BJ (cell line): ENCODE results near the gene UGT2A3. TPM values are rescaled to one million over a fixed set of nuclear protein-coding genes. Genes with fewer than 3 reads are reported as not detected.
"Not testable (repeated sequence)": the region's sequence is repeated elsewhere in the genome, so short reads cannot be mapped to it uniquely, and the experiment has no call there.

Experiments used
- CTCF ChIA-PET: fragments of 350-600 bp; formaldehyde crosslinking; extraction: SDS; loops from one replicate; lab custom pipeline; 2021; ENCODE audit warnings: antibody characterized with exemption, inconsistent platforms; lab: Yijun Ruan, JAX
- POLR2A ChIA-PET: fragments of 300-600 bp; sonication (Branson Sonifier 250); formaldehyde crosslinking; extraction: SDS; loops from one replicate; lab custom pipeline; 2021; ENCODE audit warnings: antibody characterized with exemption; lab: Charles Lee
- DNase-seq: peaks from one replicate; pipeline ENCODE4 v3.0.0-alpha.2; 2011; ENCODE audit warnings: low read depth
- H3K27me3 ChIP-seq: 2 replicates; pipeline ENCODE4 v1.6.0; 2011; ENCODE audit warnings: low read length; ENCODE audit not compliant: control insufficient read depth, insufficient read depth
- H3K36me3 ChIP-seq: 2 replicates; pipeline ENCODE4 v1.5.1; 2011; ENCODE audit warnings: low read length; ENCODE audit not compliant: control insufficient read depth, insufficient read depth
- H3K4me3 ChIP-seq: 2 replicates; pipeline ENCODE4 v1.5.1; 2011; ENCODE audit warnings: low read depth, mild to moderate bottlenecking, control low read depth, low read length
- polyA plus RNA-seq: library from polyadenylated mRNA; depleted of rRNA; stranded (reverse); fragments of >200 nt; gene quantifications from 2 replicates; pipeline ENCODE4 v1.2.3, GENCODE V29; 2011
- TF ChIP-seq, protein P1 (sequence below): IDR thresholded peaks from 2 replicates; pipeline ENCODE4 v1.5.1; 2011; ENCODE audit warnings: low read depth, mild to moderate bottlenecking, control low read depth, inconsistent platforms, low read length, moderate library complexity; ENCODE audit not compliant: insufficient read depth

Gene UGT2A3
- polyA plus RNA-seq, 1 experiment, result not detected

GRCh38 chr4:68984947-68985346 is 33.3 kb upstream of the UGT2A3 start:
- Histone ChIP-seq H3K36me3 (no peaks in the 10 kb centered on the region), H3K27me3 (no peaks in the 10 kb centered on the region), H3K4me3 (no peak overlapping the region)
- TF ChIP-seq, protein P1, sequence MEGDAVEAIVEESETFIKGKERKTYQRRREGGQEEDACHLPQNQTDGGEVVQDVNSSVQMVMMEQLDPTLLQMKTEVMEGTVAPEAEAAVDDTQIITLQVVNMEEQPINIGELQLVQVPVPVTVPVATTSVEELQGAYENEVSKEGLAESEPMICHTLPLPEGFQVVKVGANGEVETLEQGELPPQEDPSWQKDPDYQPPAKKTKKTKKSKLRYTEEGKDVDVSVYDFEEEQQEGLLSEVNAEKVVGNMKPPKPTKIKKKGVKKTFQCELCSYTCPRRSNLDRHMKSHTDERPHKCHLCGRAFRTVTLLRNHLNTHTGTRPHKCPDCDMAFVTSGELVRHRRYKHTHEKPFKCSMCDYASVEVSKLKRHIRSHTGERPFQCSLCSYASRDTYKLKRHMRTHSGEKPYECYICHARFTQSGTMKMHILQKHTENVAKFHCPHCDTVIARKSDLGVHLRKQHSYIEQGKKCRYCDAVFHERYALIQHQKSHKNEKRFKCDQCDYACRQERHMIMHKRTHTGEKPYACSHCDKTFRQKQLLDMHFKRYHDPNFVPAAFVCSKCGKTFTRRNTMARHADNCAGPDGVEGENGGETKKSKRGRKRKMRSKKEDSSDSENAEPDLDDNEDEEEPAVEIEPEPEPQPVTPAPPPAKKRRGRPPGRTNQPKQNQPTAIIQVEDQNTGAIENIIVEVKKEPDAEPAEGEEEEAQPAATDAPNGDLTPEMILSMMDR, result no peak
- DNase-seq, result no peak
- ChIA-PET POLR2A (no interaction called here), CTCF (no interaction called here)

DNA sequence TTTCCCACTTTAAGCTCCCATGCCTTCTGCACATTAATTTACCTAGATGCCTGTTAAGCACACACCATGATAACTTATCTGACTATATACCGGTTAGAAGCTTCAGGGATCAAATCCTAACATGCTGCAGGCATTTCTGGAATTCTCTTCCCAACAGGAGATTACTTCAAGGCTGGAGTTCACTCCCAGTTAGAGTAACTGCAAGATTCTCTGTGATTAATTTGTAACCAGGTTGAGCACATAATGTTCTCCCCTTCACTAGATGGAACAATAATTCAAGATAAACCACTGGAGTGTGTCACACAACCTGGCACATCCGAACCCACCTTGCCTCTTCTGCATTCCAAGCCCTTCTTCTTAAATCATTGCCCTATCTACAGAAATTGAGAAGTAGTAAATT is 11.8 kb upstream of the UGT2A3 start:
- H3K27me3 ChIP-seq, result no peaks in the 10 kb centered on the region
- DNase-seq, result no peak
- TF ChIP-seq, protein P1, result no peak
- ChIA-PET POLR2A (no interaction called here), CTCF (no interaction called here)
- H3K36me3 ChIP-seq, result no peaks in the 10 kb centered on the region
- H3K4me3 ChIP-seq, result no peak overlapping the region

DNA sequence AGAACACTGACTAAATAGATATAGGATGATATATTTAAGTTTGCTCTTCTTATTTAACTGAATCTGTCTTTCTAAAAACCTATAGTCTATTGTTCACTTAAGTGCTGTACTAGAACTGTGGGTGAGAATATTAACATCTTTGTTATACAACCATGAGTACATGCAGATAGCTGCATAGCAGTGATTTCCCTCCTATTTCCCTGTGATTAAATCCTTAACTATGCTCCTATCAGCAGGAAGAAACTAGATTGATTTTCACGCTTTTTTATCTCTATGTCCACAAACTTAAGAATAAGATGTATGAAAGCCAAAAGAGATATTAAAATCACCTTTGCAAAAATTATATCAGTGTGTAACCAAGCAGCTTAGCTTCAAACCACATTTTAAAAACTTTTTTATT is 11.3 kb upstream of the UGT2A3 start:
- H3K27me3 ChIP-seq, result no peaks in the 10 kb centered on the region
- CTCF ChIA-PET, result no interaction called here
- TF ChIP-seq, protein P1, result no peak
- H3K4me3 ChIP-seq, result no peak overlapping the region
- no peaks in the 10 kb centered on the region for H3K36me3 ChIP-seq
- no peak for DNase-seq
- POLR2A ChIA-PET, result no interaction called here

DNA sequence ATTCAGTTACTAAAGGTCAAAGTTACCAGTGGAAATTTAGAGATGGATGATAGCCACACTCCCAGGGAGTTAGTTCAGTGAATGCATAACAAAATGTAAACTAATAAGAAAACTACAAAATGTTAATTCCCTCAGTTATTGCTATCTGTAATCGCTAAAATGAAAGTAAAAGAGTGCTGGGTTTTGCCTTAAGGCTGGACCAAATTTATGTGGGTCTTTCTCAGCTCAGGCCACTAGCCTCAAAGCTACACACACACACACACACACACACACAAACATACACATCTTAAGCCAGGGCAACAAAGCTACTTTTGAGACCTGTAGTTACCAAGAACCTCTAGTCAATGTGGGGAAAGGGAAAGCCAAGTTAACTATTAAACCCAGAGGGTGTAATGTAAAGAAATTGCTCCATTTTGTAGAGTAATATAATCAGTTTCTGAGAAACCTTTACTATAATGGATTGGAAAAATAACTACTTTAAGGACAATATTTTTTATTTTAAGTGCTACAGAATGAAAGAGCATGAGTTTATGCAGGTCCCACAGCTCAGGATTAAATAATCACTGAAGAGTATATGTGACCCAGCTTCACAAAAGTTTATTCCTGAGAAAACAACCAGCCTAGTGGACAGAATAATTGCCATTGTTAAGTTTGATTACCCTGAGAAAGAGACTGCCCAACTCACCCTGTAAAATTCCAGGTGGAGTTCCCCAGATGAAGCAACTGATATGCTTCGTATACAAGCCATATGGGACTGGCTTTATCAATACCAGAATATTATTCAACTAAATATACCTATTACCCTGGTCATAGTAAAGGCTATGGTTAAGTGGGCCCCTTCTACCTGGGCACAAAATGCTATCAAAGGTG is 8.9 kb upstream of the UGT2A3 start:
- TF ChIP-seq, protein P1, result no peak
- ChIA-PET CTCF (no interaction called here), POLR2A (no interaction called here)

DNA sequence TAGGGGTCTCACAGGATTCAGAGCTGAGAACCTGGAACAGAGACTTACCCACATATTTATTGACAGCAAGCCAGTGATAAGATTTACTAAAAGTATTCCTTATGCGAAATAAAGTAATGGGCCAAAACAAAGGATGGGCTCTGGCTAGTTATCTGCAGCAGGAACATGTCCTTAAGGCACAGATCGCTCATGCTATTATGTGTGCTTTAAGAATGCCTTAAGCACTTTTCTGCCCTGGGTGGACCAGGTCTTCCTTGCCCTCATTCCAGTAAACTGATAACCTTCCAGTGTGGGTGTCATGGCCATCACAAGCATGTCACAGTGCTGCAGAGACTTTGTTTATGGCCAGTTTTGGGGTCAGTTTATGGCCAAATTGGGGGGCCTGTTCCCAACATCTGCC is 7.5 kb upstream of the UGT2A3 start:
- DNase-seq, H3K4me3 ChIP-seq, H3K27me3 ChIP-seq, CTCF ChIA-PET, H3K36me3 ChIP-seq, POLR2A ChIA-PET: not testable (repeated sequence)

More for the DNA sequence above, 8.9 kb upstream of the UGT2A3 start:
- no peak for DNase-seq
- Histone ChIP-seq H3K36me3 (no peaks in the 10 kb centered on the region), H3K4me3 (no peak overlapping the region), H3K27me3 (no peaks in the 10 kb centered on the region)
